Body of pancreas (tissue), 4 donors: Measurements from ENCODE around the gene ARL16. TPM values are rescaled to one million over a fixed set of nuclear protein-coding genes. Genes with fewer than 3 reads are reported as not detected.

Experiments
- ATAC-seq: fragments of 150-250 bp; one replicate; pipeline ENCODE4 v1.9.1; 2016
- DNase-seq, 4 donors: peaks; one replicate each; pipeline ENCODE4 v3.0.0-alpha.2; 2019
- H3K27ac ChIP-seq, 4 donors: fragments of 200-600 bp; sonication (generic); 1 replicate in 3 of 4; 2 replicates in 1 of 4; pipeline versions ENCODE4 v1.5.1 to v1.6.1; 2016 to 2019; ENCODE audit warnings: mild to moderate bottlenecking in 1 of 4, mixed read lengths in 1 of 4, moderate library complexity in 1 of 4
- H3K27me3 ChIP-seq, 2 donors: fragments of 200-600 bp; sonication (generic); one replicate each; pipeline ENCODE4 v1.6.0; 2016; ENCODE audit warnings: mild to moderate bottlenecking in 1 of 2
- H3K36me3 ChIP-seq, 2 donors: fragments of 200-600 bp; sonication (generic); replicated peaks in 1 of 2; 2 replicates each; pipeline ENCODE4 v1.5.1; 2016; ENCODE audit warnings: low read depth in 2 of 2; ENCODE audit not compliant: insufficient read depth in 1 of 2
- H3K4me1 ChIP-seq: fragments of 200-600 bp; sonication (generic); one replicate; pipeline ENCODE4 v1.6.0; 2016
- H3K4me3 ChIP-seq, 2 donors: fragments of 200-600 bp; sonication (generic); 1 replicate in 1 of 2; 2 replicates in 1 of 2; pipeline ENCODE4 v1.5.1; 2016 to 2019
- H3K9me3 ChIP-seq, 3 donors: fragments of 200-600 bp; sonication (generic); 1 replicate in 2 of 3; 2 replicates in 1 of 3; pipeline ENCODE4 v1.5.1; 2016
- POLR2A ChIP-seq, 3 donors: fragments of 450-650 bp; IDR thresholded peaks; one replicate each; pipeline ENCODE4 v1.6.1; 2016; ENCODE audit warnings: antibody characterized with exemption in 3 of 3, mild to moderate bottlenecking in 2 of 3
- WGBS, 2 donors: methylation state at CpG; one replicate each; pipeline ENCODE4 v1.1.5; 2017; 5-methylcytosine and 5-hydroxymethylcytosine counted together
- intact Hi-C: fragments of 100-400 bp; cut with DNase I; formaldehyde crosslinking; loops from one replicate; pipeline ENCODE4 v1.15.1; 2023
- total RNA-seq, 2 donors: library from RNA; depleted of rRNA; stranded (reverse); fragments of >200 nt; gene quantifications; one replicate each; pipeline ENCODE4 v1.1.0, GENCODE V29; 2016
- TF ChIP-seq, protein P1 (sequence below), 7 experiments: fragments of 450-650 bp in 4 of 7; fragments of 200-600 bp in 3 of 7; sonication (generic) in 3 of 7; IDR thresholded peaks; one replicate each; pipeline ENCODE4 v1.5.1; 2016 to 2019; ENCODE audit warnings: antibody characterized with exemption in 7 of 7

Gene ARL16
- total RNA-seq, 2 donors from 2014 or later: 22.8 to 47.1 TPM

DNA sequence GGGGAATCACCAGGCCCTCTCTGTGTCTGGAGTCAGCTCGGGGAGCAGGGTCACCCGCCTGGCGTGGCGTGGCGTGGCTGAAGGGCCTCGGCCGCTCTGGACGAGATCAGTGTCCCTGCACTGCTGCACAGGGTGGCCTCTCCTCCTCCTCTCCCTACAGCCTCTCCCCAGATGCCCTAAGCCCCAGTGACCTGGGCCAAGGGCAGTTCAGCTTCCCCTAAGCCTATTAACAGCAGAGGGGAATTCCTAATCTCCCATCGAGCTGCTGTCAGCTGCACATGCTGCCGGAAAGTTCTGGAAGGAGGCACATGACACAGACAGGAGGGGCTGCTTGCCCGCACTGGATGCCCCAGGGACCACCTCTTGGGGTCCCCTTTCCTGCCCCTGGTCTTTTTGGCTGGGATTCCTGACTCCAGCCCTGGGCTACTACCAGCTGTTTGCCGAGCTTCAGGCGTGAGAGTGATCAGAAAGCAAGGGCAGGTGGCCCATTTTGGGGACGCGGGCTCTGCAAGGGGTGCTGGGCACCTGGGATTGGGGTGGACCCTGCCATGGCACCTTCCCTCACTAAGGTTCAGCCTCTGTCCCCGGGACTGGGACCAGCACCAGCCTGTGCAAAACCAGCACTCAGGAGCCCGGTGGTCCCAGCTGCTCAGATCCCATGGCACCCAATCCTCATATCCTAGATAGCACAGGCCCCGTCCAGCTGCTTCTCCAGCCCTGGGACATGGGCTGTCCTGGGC, 28.0 kb downstream of the ARL16 start:
- no peaks in the 10 kb centered on the region for H3K36me3 ChIP-seq

DNA sequence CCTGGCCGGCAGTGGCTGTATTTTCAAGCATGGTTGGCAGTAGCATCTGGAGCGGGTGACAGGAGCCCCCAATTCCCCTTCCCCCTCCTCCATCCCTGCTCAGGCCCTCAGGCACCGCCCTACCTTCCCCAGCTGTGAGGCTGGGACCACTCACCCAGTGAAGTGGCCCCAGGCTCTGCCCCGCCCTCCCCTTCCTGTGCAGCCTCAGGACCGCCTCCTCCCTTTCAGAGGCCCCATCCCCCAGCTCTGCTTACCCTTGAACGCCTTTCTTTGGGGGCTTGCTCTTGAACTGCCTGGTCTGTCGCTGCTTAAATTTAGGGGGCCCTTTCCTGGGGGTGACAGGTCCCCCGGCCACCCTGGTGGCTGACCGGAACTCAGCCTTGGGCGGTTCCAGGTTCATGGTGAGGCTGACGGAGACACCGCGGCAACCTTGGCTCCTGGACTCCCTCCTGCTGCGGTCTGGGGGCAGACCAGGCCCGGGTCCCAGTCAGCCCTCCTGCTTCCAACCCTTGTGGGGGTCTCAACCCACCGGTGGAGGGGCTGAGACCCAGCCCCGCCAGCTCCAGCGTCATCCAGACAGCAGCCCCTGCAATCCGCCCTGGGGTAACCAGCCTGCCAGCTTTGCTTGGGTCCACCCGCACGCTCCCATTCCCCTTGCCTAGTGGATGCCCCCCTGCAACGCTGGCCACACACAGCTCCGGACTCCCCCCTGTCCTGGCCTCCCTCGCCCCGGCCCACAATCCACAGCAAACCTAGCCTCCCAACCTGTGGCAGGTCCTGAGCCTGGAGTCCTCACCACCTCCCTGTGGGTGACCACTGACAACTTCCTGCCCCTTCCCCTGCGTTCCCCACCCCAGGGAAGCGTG, 30.5 kb downstream of the ARL16 start:
- WGBS, 2 donors: 44 to 62% methylated on average over 13 to 22 of the region's 27 CpGs
- intact Hi-C loops: no loop called here
- H3K27me3 ChIP-seq: peaks cover 0 to 10% of the 10 kb centered on the region in 2 donors
- no peaks in the 10 kb centered on the region for H3K9me3 ChIP-seq
- no peaks in the 10 kb centered on the region for H3K36me3 ChIP-seq
- no peak for ATAC-seq
- no peak for DNase-seq
- no peaks in the 10 kb centered on the region for H3K4me1 ChIP-seq
- H3K4me3 ChIP-seq: no peak overlapping the region
- no peak overlapping the region for H3K27ac ChIP-seq
- TF ChIP-seq, protein P1, sequence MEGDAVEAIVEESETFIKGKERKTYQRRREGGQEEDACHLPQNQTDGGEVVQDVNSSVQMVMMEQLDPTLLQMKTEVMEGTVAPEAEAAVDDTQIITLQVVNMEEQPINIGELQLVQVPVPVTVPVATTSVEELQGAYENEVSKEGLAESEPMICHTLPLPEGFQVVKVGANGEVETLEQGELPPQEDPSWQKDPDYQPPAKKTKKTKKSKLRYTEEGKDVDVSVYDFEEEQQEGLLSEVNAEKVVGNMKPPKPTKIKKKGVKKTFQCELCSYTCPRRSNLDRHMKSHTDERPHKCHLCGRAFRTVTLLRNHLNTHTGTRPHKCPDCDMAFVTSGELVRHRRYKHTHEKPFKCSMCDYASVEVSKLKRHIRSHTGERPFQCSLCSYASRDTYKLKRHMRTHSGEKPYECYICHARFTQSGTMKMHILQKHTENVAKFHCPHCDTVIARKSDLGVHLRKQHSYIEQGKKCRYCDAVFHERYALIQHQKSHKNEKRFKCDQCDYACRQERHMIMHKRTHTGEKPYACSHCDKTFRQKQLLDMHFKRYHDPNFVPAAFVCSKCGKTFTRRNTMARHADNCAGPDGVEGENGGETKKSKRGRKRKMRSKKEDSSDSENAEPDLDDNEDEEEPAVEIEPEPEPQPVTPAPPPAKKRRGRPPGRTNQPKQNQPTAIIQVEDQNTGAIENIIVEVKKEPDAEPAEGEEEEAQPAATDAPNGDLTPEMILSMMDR (IDR thresholded peaks at IDR 0.05): no peak
- TF ChIP-seq POLR2A (IDR thresholded peaks at IDR 0.05): no peak

More for the DNA sequence above, 28.0 kb downstream of the ARL16 start:
- ATAC-seq (no peak), DNase-seq (no peak)
- Histone ChIP-seq H3K4me1 (peaks cover 18% of the 10 kb centered on the region), H3K27ac (no peak overlapping the region), H3K27me3 (no peaks in the 10 kb centered on the region), H3K4me3 (no peak overlapping the region), H3K9me3 (no peaks in the 10 kb centered on the region)
- 35 to 70% methylated on average over 5 to 18 of the region's 18 CpGs for WGBS, 2 donors
- intact Hi-C loops: no loop called here
- TF ChIP-seq POLR2A (IDR thresholded peaks at IDR 0.05): no peak
- TF ChIP-seq, protein P1 (IDR thresholded peaks at IDR 0.05): no peak

DNA sequence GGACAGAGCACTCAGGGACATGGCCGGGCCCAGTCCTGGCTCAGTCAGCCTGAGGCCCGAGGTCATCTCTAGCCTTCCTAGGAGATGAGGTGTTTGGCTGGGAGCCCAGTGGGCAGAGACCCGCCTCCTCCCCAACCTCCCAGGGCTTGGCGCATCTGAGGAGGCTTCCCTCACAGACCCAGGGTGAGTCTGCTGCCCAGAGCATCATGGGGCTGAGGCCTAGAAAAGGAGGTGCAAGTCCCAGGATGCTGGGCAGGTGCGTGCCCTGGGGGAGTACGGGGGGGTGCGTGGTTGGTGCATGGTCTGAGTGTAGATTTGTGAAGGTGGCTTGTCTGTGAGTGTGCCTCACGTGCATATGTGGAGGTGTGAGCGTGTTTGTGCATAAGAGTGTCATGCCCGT, 31.9 kb downstream of the ARL16 start:
- WGBS, 2 donors: 80 to 82% methylated on average over 6 to 9 of the region's 10 CpGs
- TF ChIP-seq, protein P1 (IDR thresholded peaks at IDR 0.05): no peak
- TF ChIP-seq POLR2A (IDR thresholded peaks at IDR 0.05): no peak
- peak in 3 of 4 donors; percentile 38 to 68 (median 46) for DNase-seq
- H3K27me3 ChIP-seq: peaks cover 0 to 10% of the 10 kb centered on the region in 2 donors
- H3K4me3 ChIP-seq: no peak overlapping the region
- H3K9me3 ChIP-seq: no peaks in the 10 kb centered on the region
- no peak overlapping the region for H3K27ac ChIP-seq
- no peaks in the 10 kb centered on the region for H3K4me1 ChIP-seq
- no peaks in the 10 kb centered on the region for H3K36me3 ChIP-seq
- peak; percentile 65 for ATAC-seq
- intact Hi-C loops: no loop called here

DNA sequence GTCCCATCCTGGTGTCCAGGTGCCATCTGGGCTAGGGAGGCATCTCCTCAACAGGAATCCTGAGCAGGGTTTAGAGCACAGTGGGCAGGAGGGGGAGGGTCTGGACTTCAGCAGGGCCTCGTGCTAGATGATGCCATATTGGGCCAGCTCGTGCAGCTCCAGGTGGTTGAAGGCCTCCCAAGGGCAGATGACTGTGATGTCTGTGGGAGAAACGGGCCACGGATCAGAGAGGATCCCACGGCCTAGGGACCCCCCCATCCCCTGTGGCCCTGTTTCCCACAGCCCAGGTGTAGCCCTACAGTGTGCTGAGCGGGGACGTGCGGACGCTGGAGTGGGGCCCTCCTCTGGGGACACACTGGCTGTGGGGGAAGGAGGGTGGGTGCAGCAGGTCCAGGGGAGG, 32.6 kb downstream of the ARL16 start:
- peaks cover 0 to 10% of the 10 kb centered on the region in 2 donors for H3K27me3 ChIP-seq
- TF ChIP-seq, protein P1 (IDR thresholded peaks at IDR 0.05): no peak
- TF ChIP-seq POLR2A (IDR thresholded peaks at IDR 0.05): no peak
- ATAC-seq: no peak
- no peaks in the 10 kb centered on the region for H3K9me3 ChIP-seq
- no peak for DNase-seq
- no peaks in the 10 kb centered on the region for H3K4me1 ChIP-seq
- H3K4me3 ChIP-seq: no peak overlapping the region
- WGBS, 2 donors: 69 to 81% methylated on average over 7 to 9 of the region's 9 CpGs
- intact Hi-C loops: no loop called here
- no peak overlapping the region for H3K27ac ChIP-seq
- no peaks in the 10 kb centered on the region for H3K36me3 ChIP-seq
